Ascending aorta (tissue), 2 donors: ENCODE results near the gene KDM2A. TPM values are rescaled to one million over a fixed set of nuclear protein-coding genes. Genes with fewer than 3 reads are reported as not detected.
"Not testable (repeated sequence)": the region's sequence is repeated elsewhere in the genome, so short reads cannot be mapped to it uniquely, and the experiment has no call there.

Experiments
- DNase-seq, 2 donors: peaks; one replicate each; pipeline ENCODE4 v3.0.0-alpha.2; 2019; ENCODE audit warnings: low spot score in 2 of 2
- H3K27ac ChIP-seq, 2 donors: fragments of 200-600 bp; sonication (generic); one replicate each; pipeline ENCODE4 v1.5.1; 2016 to 2017; ENCODE audit warnings: mild to moderate bottlenecking in 1 of 2
- H3K27me3 ChIP-seq: fragments of 200-600 bp; sonication (generic); one replicate; pipeline ENCODE4 v1.5.1; 2017
- H3K36me3 ChIP-seq, 2 donors: fragments of 200-600 bp; sonication (generic); one replicate each; pipeline ENCODE4 v1.5.1; 2016
- H3K4me1 ChIP-seq, 2 donors: fragments of 200-600 bp; sonication (generic); one replicate each; pipeline ENCODE4 v1.5.1; 2016 to 2017; ENCODE audit warnings: mild to moderate bottlenecking in 1 of 2
- H3K4me3 ChIP-seq, 2 donors: fragments of 200-600 bp; sonication (generic); one replicate each; pipeline ENCODE4 v1.5.1; 2016 to 2017; ENCODE audit warnings: mild to moderate bottlenecking in 1 of 2
- H3K9me3 ChIP-seq, 2 donors: fragments of 200-600 bp; sonication (generic); one replicate each; pipeline ENCODE4 v1.5.1; 2016
- CTCF ChIP-seq, 3 experiments: fragments of 200-600 bp in 2 of 3; fragments of 450-650 bp in 1 of 3; sonication (generic) in 2 of 3; IDR thresholded peaks; one replicate each; pipeline ENCODE4 v1.5.1; 2016 to 2019; ENCODE audit warnings: antibody characterized with exemption in 3 of 3, mild to moderate bottlenecking in 1 of 3, moderate library complexity in 1 of 3
- intact Hi-C: fragments of 100-400 bp; cut with DNase I; formaldehyde crosslinking; loops from one replicate; pipeline ENCODE4 v1.15.1; 2023
- total RNA-seq: library from RNA; depleted of rRNA; stranded (reverse); fragments of >200 nt; gene quantifications from one replicate; pipeline ENCODE4 v1.1.0, GENCODE V29; 2016

The KDM2A gene
- total RNA-seq, 1 donor from 2014 or later = 129 TPM

- no peak for DNase-seq
- intact Hi-C loops = no loop called here
- TF ChIP-seq CTCF (IDR thresholded peaks at IDR 0.05) = no peak
- no peaks in the 10 kb centered on the region for H3K4me1 ChIP-seq
- no peaks in the 10 kb centered on the region for H3K36me3 ChIP-seq
- no peak overlapping the region for H3K4me3 ChIP-seq
- no peaks in the 10 kb centered on the region for H3K27me3 ChIP-seq
- H3K27ac ChIP-seq = no peak overlapping the region
- H3K9me3 ChIP-seq = no peaks in the 10 kb centered on the region
Measured at GRCh38 chr11:67163006-67163405, 43.9 kb downstream of the KDM2A start.

- intact Hi-C loops = no loop called here
- no peaks in the 10 kb centered on the region for H3K9me3 ChIP-seq
- no peaks in the 10 kb centered on the region for H3K36me3 ChIP-seq
- no peak overlapping the region for H3K4me3 ChIP-seq
- H3K4me1 ChIP-seq = peaks cover 0 to 2% of the 10 kb centered on the region in 2 donors
- H3K27me3 ChIP-seq = no peaks in the 10 kb centered on the region
- no peak for TF ChIP-seq CTCF (IDR thresholded peaks at IDR 0.05)
- DNase-seq = no peak
- no peak overlapping the region for H3K27ac ChIP-seq
Measured at GRCh38 chr11:67165623-67166022, 46.6 kb downstream of the KDM2A start.

GRCh38 chr11:67167091-67167490 lies 48.0 kb downstream of the KDM2A start:
- H3K27me3 ChIP-seq = no peaks in the 10 kb centered on the region
- peaks cover 0 to 2% of the 10 kb centered on the region in 2 donors for H3K4me1 ChIP-seq
- H3K9me3 ChIP-seq = no peaks in the 10 kb centered on the region
- no peak for DNase-seq
- no peak for TF ChIP-seq CTCF (IDR thresholded peaks at IDR 0.05)
- H3K4me3 ChIP-seq = no peak overlapping the region
- intact Hi-C loops = loop anchor here (1.0 kb wide), 1 partner anchor 86 kb away; no protein-coding TSS in a partner anchor
- no peaks in the 10 kb centered on the region for H3K36me3 ChIP-seq
- no peak overlapping the region for H3K27ac ChIP-seq

GRCh38 chr11:67167719-67168118 lies 48.7 kb downstream of the KDM2A start:
- Histone ChIP-seq H3K9me3 (no peaks in the 10 kb centered on the region), H3K4me1 (peaks cover 0 to 2% of the 10 kb centered on the region in 2 donors), H3K27me3 (no peaks in the 10 kb centered on the region), H3K27ac (no peak overlapping the region), H3K36me3 (no peaks in the 10 kb centered on the region), H3K4me3 (no peak overlapping the region)
- TF ChIP-seq CTCF (IDR thresholded peaks at IDR 0.05) = no peak
- no peak for DNase-seq
- intact Hi-C loops = loop anchor here (1.0 kb wide), 1 partner anchor 86 kb away; no protein-coding TSS in a partner anchor

- H3K9me3 ChIP-seq, intact Hi-C loops, H3K27ac ChIP-seq, H3K36me3 ChIP-seq, H3K4me1 ChIP-seq, H3K4me3 ChIP-seq, H3K27me3 ChIP-seq, DNase-seq: not testable (repeated sequence)
Measured at GRCh38 chr11:67168911-67169310, 49.8 kb downstream of the KDM2A start.

GRCh38 chr11:67174311-67174710 lies 55.2 kb downstream of the KDM2A start:
- H3K4me3 ChIP-seq = no peak overlapping the region
- intact Hi-C loops = no loop called here
- no peak for DNase-seq
- H3K27me3 ChIP-seq = no peaks in the 10 kb centered on the region
- TF ChIP-seq CTCF (IDR thresholded peaks at IDR 0.05) = no peak
- H3K9me3 ChIP-seq = no peaks in the 10 kb centered on the region
- H3K27ac ChIP-seq = no peak overlapping the region
- no peaks in the 10 kb centered on the region for H3K4me1 ChIP-seq
- no peaks in the 10 kb centered on the region for H3K36me3 ChIP-seq
